HCT116 (cell line): ENCODE results near the gene BCAP31. TPM values are rescaled to one million over a fixed set of nuclear protein-coding genes. Genes with fewer than 3 reads are reported as not detected.

Source experiments
- ATAC-seq: fragments of 200-7000 bp; cut with Tn5 transposase; 2 replicates; pipeline ENCODE4 v1.9.1; 2020; ENCODE audit warnings: mild to moderate bottlenecking, moderate library complexity
- BruUV-seq: library from RNA; stranded (reverse); fragments of 400-500 nt; replicated peaks from 2 replicates; lab custom pipeline; 2021; lab: Mats Ljungman, UMichigan
- CTCF ChIA-PET: fragments of 300-600 bp; sonication (Branson Sonifier 250); formaldehyde crosslinking; loops from one replicate; lab custom pipeline; 2021; ENCODE audit warnings: antibody characterized with exemption; lab: Charles Lee
- POLR2A ChIA-PET: fragments of 300-600, 350-600 bp; sonication (Branson Sonifier 250); formaldehyde crosslinking; loops from one replicate; lab custom pipeline; 2021; ENCODE audit warnings: antibody characterized with exemption; lab: Charles Lee
- RAD21 ChIA-PET, 2 experiments: fragments of 300-600 bp; sonication (Branson Sonifier 250); formaldehyde crosslinking; loops; one replicate each; lab custom pipeline; 2023; ENCODE audit warnings: low total read pairs in 2 of 2; ENCODE audit not compliant: uncharacterized antibody in 2 of 2, unreplicated experiment in 2 of 2, low non-redundant PET in 1 of 2; lab: Charles Lee
- DNase-seq: peaks from one replicate; pipeline ENCODE4 v3.0.0-alpha.2; 2010; ENCODE audit warnings: low read depth, low spot score
- H2AFZ ChIP-seq: fragments of 200-600 bp; shearing (Covaris generic), sonication (generic); 2 replicates; pipeline ENCODE4 v1.6.1; 2017; ENCODE audit warnings: low read depth, mixed run types, mixed read lengths, antibody characterized with exemption, low read length; ENCODE audit not compliant: poor library complexity, severe bottlenecking
- H3K27ac ChIP-seq: 2 replicates; pipeline ENCODE4 v1.5.1; 2012; ENCODE audit warnings: low read depth, low read length
- H3K27me3 ChIP-seq: fragments of 200-600 bp; sonication (generic); 2 replicates; pipeline ENCODE4 v1.6.1; 2016; ENCODE audit warnings: mixed run types, low read length, mixed read lengths; ENCODE audit not compliant: insufficient read depth
- H3K36me3 ChIP-seq, 2 experiments: fragments of 200-500 bp in 1 of 2; fragments of 200-600 bp in 1 of 2; sonication (Bioruptor generic) in 1 of 2; sonication (generic) in 1 of 2; 2 replicates each; pipeline versions ENCODE4 v1.5.1 to v1.6.1; 2014 to 2016; ENCODE audit warnings: low read length in 2 of 2, inconsistent platforms in 1 of 2, mixed read lengths in 1 of 2, mixed run types in 1 of 2; ENCODE audit not compliant: insufficient read depth in 2 of 2, control insufficient read depth in 1 of 2
- H3K4me1 ChIP-seq, 2 experiments: fragments of 200-600 bp in 1 of 2; sonication (generic) in 1 of 2; 2 replicates each; pipeline versions ENCODE4 v1.5.1 to v1.6.1; 2012 to 2017; ENCODE audit warnings: low read length in 2 of 2, inconsistent platforms in 1 of 2, mild to moderate bottlenecking in 1 of 2, mixed read lengths in 1 of 2, mixed run types in 1 of 2, moderate library complexity in 1 of 2; ENCODE audit not compliant: insufficient read depth in 2 of 2, control insufficient read depth in 1 of 2
- H3K4me2 ChIP-seq: fragments of 200-600 bp; sonication (generic); 2 replicates; pipeline ENCODE4 v1.6.1; 2017; ENCODE audit warnings: mixed run types, low read length, mixed read lengths
- H3K4me3 ChIP-seq, 2 experiments: fragments of 200-600 bp in 1 of 2; sonication (generic) in 1 of 2; replicated peaks in 1 of 2; 2 replicates each; pipeline ENCODE4 v1.5.1; 2011 to 2016; ENCODE audit warnings: low read length in 2 of 2, control low read depth in 1 of 2, low read depth in 1 of 2, mild to moderate bottlenecking in 1 of 2, mixed read lengths in 1 of 2, mixed run types in 1 of 2
- H3K79me2 ChIP-seq: fragments of 200-600 bp; sonication (generic); 2 replicates; pipeline ENCODE4 v1.6.1; 2017; ENCODE audit warnings: mild to moderate bottlenecking, mixed run types, low read length, moderate library complexity, mixed read lengths; ENCODE audit not compliant: insufficient read depth
- H3K9ac ChIP-seq: fragments of 200-600 bp; sonication (generic); 2 replicates; pipeline ENCODE4 v1.6.1; 2016; ENCODE audit warnings: low read length, mixed read lengths
- H3K9me2 ChIP-seq: fragments of 200-600 bp; sonication (generic), shearing (Covaris generic); 2 replicates; pipeline ENCODE4 v1.6.1; 2017; ENCODE audit warnings: mixed run types, mild to moderate bottlenecking, moderate library complexity; ENCODE audit not compliant: insufficient read depth
- H3K9me3 ChIP-seq, 2 experiments: fragments of 200-500 bp in 1 of 2; fragments of 200-600 bp in 1 of 2; sonication (Bioruptor generic) in 1 of 2; sonication (generic) in 1 of 2; 2 replicates each; pipeline ENCODE4 v1.6.1; 2014 to 2017; ENCODE audit warnings: low read length in 2 of 2, mixed read lengths in 2 of 2, inconsistent platforms in 1 of 2, low read depth in 1 of 2, mild to moderate bottlenecking in 1 of 2, mixed run types in 1 of 2, moderate library complexity in 1 of 2; ENCODE audit not compliant: control insufficient read depth in 1 of 2, insufficient read depth in 1 of 2
- H4K20me1 ChIP-seq: fragments of 200-600 bp; sonication (generic), shearing (Covaris generic); 2 replicates; pipeline ENCODE4 v1.6.1; 2017; ENCODE audit warnings: mixed run types, mild to moderate bottlenecking, moderate library complexity; ENCODE audit not compliant: insufficient read depth
- JUND ChIP-seq: IDR thresholded peaks from 2 replicates; pipeline ENCODE4 v1.6.1; 2012
- MAX ChIP-seq: IDR thresholded peaks from 2 replicates; pipeline ENCODE4 v1.6.1; 2012
- POLR2AphosphoS5 ChIP-seq: IDR thresholded peaks from 2 replicates; pipeline ENCODE4 v1.6.1; 2011; ENCODE audit warnings: mild to moderate bottlenecking, low read depth, low read length, moderate library complexity
- SP1 ChIP-seq: IDR thresholded peaks from 2 replicates; pipeline ENCODE4 v1.6.1; 2012; ENCODE audit warnings: low read depth
- SRF ChIP-seq: IDR thresholded peaks from 2 replicates; pipeline ENCODE4 v1.6.1; 2012; ENCODE audit warnings: low read depth
- YY1 ChIP-seq: IDR thresholded peaks from 2 replicates; pipeline ENCODE4 v1.6.1; 2011; ENCODE audit warnings: low read length, low read depth, moderate library complexity, mild to moderate bottlenecking; ENCODE audit not compliant: insufficient replicate concordance; ENCODE audit errors: extremely low read depth
- intact Hi-C: fragments of 100-400 bp; cut with micrococcal nuclease; formaldehyde crosslinking; loops from 2 replicates; pipeline ENCODE4 v1.10.0; 2022
- total RNA-seq: library from RNA; stranded (reverse); gene quantifications from one replicate; pipeline ENCODE4 v1.2.1, GENCODE V29; 2021; ENCODE audit not compliant: unreplicated experiment
- TF ChIP-seq, protein P1 (sequence below): IDR thresholded peaks from 2 replicates; pipeline ENCODE4 v1.6.1; 2011; ENCODE audit warnings: mild to moderate bottlenecking, low read length, moderate library complexity; ENCODE audit not compliant: insufficient replicate concordance; ENCODE audit errors: extremely low read depth
- TF ChIP-seq, protein P2 (sequence below): IDR thresholded peaks from 2 replicates; pipeline ENCODE4 v1.6.1; 2012; ENCODE audit warnings: low read depth

Gene BCAP31
- total RNA-seq, 1 experiment from 2014 or later, result 185 TPM

DNA sequence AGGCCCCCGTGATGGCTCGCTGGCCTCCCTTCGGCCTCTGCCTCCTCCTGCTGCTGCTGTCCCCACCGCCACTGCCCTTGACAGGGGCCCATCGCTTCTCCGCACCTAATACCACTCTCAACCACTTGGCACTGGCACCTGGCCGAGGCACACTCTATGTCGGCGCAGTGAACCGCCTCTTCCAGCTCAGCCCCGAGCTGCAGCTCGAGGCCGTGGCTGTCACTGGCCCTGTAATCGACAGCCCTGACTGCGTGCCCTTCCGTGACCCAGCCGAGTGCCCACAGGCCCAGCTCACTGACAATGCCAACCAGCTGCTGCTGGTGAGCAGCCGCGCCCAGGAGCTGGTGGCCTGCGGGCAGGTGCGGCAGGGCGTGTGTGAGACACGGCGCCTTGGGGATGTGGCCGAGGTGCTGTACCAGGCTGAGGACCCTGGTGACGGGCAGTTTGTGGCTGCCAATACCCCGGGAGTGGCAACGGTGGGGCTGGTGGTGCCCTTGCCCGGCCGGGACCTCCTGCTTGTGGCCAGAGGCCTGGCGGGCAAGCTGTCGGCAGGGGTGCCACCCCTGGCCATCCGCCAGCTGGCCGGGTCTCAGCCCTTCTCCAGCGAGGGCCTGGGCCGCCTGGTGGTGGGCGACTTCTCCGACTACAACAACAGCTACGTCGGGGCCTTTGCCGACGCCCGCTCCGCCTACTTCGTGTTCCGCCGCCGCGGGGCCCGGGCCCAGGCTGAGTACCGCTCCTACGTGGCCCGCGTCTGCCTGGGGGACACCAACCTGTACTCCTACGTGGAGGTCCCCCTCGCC is 42.9 kb upstream of the BCAP31 start:
- H3K4me1 ChIP-seq, result peaks cover 0 to 10% of the 10 kb centered on the region in 2 experiments; a peak in 2 of 4 replicates
- CTCF ChIA-PET, result interaction anchor here (1.3 kb wide), 1 partner anchor 180 kb away, joined by 3 read pairs; no protein-coding TSS in a partner anchor
- H2AFZ ChIP-seq, result no peak overlapping the region
- no peak for ATAC-seq
- TF ChIP-seq SRF, result no peak
- TF ChIP-seq, protein P1, sequence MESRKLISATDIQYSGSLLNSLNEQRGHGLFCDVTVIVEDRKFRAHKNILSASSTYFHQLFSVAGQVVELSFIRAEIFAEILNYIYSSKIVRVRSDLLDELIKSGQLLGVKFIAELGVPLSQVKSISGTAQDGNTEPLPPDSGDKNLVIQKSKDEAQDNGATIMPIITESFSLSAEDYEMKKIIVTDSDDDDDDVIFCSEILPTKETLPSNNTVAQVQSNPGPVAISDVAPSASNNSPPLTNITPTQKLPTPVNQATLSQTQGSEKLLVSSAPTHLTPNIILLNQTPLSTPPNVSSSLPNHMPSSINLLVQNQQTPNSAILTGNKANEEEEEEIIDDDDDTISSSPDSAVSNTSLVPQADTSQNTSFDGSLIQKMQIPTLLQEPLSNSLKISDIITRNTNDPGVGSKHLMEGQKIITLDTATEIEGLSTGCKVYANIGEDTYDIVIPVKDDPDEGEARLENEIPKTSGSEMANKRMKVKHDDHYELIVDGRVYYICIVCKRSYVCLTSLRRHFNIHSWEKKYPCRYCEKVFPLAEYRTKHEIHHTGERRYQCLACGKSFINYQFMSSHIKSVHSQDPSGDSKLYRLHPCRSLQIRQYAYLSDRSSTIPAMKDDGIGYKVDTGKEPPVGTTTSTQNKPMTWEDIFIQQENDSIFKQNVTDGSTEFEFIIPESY, result no peak
- TF ChIP-seq POLR2AphosphoS5, result no peak
- TF ChIP-seq, protein P2, sequence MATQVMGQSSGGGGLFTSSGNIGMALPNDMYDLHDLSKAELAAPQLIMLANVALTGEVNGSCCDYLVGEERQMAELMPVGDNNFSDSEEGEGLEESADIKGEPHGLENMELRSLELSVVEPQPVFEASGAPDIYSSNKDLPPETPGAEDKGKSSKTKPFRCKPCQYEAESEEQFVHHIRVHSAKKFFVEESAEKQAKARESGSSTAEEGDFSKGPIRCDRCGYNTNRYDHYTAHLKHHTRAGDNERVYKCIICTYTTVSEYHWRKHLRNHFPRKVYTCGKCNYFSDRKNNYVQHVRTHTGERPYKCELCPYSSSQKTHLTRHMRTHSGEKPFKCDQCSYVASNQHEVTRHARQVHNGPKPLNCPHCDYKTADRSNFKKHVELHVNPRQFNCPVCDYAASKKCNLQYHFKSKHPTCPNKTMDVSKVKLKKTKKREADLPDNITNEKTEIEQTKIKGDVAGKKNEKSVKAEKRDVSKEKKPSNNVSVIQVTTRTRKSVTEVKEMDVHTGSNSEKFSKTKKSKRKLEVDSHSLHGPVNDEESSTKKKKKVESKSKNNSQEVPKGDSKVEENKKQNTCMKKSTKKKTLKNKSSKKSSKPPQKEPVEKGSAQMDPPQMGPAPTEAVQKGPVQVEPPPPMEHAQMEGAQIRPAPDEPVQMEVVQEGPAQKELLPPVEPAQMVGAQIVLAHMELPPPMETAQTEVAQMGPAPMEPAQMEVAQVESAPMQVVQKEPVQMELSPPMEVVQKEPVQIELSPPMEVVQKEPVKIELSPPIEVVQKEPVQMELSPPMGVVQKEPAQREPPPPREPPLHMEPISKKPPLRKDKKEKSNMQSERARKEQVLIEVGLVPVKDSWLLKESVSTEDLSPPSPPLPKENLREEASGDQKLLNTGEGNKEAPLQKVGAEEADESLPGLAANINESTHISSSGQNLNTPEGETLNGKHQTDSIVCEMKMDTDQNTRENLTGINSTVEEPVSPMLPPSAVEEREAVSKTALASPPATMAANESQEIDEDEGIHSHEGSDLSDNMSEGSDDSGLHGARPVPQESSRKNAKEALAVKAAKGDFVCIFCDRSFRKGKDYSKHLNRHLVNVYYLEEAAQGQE, result no peak
- no peak for TF ChIP-seq MAX
- TF ChIP-seq YY1, result no peak
- no peak for TF ChIP-seq SP1
- TF ChIP-seq JUND, result no peak
- H3K36me3 ChIP-seq, result no peaks in the 10 kb centered on the region
- H3K9me3 ChIP-seq, result no peaks in the 10 kb centered on the region
- no TSS peak for BruUV-seq
- no peak for DNase-seq
- H3K4me2 ChIP-seq, result no peak overlapping the region
- H3K9ac ChIP-seq, result no peak overlapping the region
- RAD21 ChIA-PET, result no interaction called here
- POLR2A ChIA-PET, result no interaction called here
- no peaks in the 10 kb centered on the region for H3K9me2 ChIP-seq
- no peaks in the 10 kb centered on the region for H4K20me1 ChIP-seq
- H3K79me2 ChIP-seq, result no peaks in the 10 kb centered on the region
- H3K27me3 ChIP-seq, result no peaks in the 10 kb centered on the region
- H3K27ac ChIP-seq, result no peak overlapping the region
- no peak overlapping the region for H3K4me3 ChIP-seq
- intact Hi-C loops, result no loop called here
